HG02610 (cell line): ENCODE results near the gene IZUMO4.

Source experiments
- ATAC-seq: cut with Tn5 transposase; IDR thresholded peaks from one replicate; pipeline ENCODE4 v1.9.1; 2021; ENCODE audit warnings: mild to moderate bottlenecking, moderate library complexity; ENCODE audit not compliant: unreplicated experiment

The IZUMO4 gene

DNA sequence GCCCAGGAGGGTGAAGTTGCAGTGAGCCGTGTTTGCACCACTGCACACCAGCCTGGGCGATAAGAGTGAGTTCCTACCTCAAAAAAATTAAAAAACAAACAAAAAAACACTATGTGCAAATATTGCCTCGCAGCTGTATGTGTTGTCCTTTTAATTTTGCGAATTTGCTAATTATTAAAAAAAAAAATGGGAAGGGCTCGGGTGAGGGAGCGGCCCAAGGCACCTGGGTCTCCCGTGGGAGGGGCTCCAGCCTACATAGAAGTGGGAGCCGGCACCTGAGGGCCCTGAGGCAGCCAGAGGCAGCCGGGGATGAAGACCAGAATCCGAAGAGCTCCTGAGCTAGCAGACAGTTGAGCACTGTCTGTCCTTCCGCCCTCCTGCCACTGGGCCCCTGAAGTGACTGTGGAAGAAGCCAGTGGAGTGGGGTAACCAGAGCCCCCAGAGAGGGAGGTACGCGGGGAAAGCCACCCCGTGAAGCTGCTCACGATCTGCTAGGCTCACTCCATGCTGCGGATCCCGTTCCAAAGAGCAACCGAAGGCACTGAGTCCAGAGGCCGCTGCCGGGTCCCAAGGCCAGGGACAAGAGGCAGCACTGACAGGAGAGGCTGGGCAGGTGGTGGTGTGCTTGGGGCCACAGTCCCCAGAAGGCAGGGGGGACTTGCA lies 6.5 kb downstream of the IZUMO4 start:
- ATAC-seq: no peak

DNA sequence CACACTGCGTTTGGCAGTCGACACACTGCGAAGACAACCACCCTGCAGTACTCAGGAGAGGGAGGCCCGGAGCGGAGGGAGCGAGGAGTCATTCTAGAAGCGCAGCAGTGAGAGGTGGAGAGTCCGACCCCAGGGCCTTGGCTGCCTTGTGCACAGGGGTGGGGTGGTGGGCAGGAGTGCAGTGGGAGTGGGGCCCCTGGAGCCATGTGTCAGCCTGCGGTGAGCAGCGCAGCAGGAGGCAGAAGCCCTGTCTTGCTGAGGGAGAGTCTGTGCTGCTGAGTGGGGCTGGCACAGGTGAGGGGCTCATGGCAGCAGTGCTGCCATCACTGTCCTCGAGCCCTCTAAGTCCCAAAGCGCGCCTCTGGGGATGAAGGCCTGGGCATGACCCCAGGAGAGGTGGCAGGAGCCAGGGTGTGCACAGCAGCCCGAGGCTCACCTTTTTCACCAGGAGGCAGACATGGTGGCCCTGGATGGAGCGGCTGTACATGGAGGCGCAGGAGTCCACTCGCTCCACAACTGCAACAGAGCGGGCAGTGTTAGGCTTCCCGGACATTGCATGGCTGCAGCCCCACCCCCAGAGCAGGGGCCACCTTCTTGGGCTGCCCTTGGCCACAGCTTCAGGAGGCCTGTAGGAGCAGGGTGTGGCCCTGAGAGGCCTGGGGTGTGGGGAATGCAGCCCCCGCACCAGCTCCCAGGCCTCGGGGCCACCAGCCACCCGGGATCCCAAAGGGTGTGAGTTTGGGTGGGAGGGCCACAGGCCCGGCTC lies 11.7 kb downstream of the IZUMO4 start:
- no peak for ATAC-seq

DNA sequence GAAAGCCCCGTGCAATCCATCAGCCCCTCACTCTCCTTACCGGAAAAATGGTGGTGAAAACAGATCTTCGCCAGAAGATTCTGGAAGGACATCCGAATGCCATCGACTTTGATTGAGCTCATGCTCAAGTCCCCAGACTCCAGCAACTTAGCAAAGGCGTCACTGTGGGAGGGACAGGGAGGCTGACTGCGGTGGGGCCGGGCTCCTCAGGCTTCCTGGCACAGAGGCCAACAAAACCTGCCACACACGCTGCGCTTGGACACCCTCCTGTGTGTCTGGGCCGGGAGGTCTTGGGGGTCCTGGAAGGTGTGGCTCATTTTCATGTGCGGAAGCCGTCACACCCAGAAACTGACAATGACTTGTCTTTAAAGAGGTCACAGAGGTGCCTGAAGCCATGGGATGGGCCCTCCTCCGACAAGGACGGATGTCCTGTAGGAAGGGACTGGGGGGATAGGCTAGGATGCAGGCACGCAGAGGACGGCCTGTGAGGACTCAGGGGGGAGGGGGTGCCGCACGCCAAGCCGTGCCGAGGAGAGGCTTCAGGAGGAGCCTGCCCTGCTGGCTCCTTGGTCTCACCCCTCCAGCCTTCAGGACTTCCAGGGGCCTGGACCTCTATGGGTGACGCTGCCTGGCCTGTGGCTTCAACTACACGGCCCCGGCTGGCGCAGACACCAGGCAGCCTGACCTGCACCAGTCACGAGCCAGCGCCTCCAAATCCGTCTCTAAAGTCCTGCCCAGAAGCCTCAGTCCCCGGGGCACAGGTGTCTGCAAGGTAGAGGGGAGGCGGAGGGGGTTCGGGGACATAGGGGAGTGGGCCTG lies 12.5 kb downstream of the IZUMO4 start:
- no peak for ATAC-seq

DNA sequence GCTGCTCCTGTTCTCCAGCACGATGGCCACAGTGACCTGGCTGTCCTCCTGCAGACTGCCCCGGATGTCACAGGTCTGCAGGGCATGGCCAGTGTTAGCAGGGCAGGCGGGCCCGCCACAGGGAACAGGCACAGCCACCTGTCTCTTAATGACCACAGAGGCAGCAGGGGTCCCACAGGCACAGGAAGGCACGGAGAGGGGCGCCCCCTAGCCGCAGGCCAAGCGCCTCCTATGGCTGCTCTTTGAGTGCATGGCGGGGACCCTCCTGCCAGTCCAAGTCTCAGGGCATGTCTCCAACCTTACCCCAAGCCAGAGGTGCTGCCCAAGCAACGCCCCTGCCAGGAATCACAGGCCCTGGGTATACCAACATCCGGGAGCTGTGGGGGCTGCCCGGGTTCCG lies 14.1 kb downstream of the IZUMO4 start:
- ATAC-seq: no peak

DNA sequence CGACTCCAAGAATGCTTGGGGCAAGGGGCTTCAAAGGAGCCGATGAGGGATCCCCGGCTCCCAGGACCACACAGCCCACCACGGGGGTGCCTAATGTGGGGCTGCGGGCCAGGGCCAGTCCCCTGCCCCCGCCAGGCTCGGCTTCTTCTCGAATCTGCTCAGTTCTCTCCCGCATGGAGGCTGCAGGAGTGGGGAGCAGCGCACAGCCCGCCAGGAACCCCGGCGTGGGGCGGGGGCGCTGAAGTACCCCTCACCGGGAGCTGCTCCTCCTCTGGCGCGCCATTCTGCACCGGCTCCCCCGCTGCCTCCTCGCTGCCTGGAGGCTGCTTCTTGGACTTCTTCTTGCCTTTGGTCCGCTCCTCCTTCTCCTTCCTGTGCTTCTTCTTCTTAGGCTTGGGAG lies 14.7 kb downstream of the IZUMO4 start:
- ATAC-seq: no peak

DNA sequence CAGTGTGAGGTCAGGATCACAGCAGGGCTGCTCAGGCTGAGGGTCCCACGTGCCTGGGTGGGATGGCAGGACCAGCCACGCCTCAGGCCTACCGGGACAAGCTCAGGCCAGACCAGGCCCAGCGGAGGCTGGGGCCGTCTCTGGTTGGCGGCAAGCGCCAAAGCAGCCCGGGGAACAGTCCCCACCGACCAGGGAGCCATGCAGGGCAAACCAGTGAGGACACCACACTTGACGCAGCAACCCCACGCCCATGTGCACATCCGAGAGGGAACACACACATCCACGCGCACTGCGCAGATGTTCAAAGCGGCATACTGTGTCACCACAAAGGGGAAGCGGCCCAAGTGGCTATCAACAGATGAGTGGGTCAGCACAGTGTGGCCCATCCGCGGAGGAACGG lies 15.2 kb downstream of the IZUMO4 start:
- no peak for ATAC-seq

DNA sequence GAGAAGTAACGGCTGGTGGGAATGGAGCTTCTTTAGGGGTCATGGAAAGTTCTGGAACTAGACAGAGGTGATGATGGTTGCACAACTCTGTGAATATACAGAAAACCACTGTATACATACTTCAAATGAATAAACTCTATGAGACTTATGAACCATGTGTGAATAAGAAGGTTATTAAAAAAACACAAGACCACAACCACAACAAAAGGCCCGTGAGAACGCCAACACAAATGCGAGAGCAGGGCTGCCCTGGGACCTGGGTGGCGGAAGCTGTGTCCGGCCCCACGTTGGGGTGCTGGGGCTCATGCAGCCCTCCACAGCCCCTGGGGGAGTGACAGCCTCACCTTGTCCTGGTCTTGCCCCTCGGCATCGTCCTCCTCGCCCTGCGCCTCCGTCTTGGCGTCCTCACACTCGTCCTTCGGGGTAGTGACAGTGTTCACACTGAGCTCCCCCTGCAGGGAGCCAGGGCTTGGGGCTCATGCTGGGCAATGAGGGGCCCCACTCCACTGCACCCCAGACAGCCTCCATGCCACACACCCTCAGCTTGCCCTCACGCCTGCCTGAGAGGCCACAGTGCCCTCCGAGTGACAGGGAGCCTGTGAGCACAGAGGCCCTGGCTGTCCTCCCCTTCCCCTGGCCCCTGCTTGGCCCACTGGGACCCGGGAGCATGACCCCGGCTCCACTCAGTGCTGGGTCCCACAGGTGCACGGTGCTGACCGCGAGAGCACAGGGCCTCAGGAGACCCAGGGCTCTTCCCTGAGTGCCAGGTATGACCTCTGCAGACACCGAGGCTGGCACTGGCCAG lies 16.0 kb downstream of the IZUMO4 start:
- ATAC-seq: no peak

DNA sequence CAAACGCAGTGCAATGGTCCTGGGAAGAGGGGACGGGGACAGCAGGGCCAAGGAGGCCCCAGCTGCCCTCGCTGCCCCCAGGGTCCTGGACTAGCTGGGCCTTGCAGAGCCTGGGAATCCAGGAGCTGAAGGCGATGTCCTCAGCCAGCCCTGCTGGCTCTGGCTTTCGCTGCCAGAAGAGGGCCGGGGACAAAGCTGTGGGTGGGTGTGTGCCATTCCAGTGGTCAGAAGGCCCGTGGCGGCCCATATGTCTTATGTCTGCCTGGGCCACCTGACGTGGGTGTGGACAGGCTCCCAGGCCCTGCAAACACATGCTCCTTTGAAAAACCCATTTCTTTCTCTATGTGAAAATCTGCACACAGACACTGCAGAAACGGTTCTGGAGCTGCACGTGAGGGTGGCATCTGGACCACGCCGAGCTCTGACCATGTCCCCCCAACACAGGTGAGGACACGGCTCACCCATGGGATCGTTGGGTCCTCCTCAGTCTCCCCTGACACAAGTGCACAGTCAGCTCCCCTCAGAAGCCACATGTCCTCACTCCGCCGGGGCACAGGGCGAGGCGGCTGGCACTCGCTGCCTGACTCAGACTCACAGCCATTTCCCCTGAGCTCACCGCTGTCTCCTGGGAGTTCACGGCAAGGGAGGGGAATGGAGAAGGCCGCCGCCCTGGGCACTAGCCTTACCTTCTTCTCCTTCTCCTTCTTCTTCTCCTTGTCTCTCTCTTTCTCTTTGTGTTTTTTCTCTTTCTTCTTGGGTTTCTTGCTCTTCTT lies 16.9 kb downstream of the IZUMO4 start:
- no peak for ATAC-seq

DNA sequence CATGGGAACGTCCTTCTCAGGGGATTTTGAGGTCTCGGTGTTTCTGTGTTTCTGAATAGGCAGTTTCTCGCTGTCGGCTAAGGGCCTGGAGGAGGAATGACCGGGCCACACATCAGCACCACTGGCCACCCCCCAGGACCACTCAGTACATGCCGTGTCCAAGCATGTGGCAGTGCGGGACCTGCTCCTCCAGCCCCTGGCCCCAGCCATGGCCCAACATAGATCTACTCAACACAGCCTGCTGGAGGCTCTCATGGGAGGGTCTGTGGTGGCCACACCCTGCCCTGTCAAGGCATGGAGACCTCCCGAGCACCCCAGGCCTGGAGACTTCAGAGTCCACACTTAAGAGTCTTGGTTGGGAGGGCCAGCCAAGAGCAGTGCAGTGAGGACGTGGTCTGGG lies 17.5 kb downstream of the IZUMO4 start:
- ATAC-seq: no peak

DNA sequence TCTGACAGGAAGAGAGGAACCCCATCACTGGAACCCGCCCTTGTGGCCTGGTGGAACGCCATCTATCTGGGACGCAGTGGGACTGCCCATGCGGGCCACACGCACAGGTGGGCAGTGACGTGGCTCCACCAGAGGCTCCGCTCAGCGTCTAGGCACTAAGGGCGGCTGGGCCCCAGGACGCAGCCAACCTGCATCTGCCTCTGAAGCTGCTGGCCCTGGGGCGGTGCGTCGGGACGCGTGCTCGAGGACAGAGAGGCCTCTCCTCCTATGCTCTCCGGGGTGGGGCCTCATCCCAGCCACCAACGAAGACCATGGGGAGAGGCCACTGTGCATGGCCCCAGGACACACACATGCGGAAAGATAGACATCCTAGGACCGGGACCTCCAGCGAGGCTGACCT lies 18.1 kb downstream of the IZUMO4 start:
- no peak for ATAC-seq

DNA sequence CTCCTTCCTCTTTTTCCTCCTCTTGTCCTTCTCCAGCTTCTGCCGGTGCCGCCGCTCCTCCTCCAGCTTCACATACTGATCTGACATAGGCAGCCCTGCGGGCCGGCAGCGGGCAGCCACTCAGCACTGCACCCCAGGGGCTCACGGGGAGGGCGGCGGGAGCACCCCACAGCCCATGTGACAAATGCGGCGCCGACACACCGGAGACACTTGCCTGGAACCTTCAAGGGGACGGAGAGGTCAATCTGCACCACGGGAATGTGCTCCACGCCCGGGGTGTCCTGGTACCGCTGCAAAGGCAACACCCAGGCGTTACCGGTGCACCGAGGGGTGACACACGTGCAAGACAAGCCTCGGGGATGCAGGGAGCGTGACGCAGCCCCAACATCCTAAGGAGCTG lies 18.6 kb downstream of the IZUMO4 start:
- no peak for ATAC-seq

DNA sequence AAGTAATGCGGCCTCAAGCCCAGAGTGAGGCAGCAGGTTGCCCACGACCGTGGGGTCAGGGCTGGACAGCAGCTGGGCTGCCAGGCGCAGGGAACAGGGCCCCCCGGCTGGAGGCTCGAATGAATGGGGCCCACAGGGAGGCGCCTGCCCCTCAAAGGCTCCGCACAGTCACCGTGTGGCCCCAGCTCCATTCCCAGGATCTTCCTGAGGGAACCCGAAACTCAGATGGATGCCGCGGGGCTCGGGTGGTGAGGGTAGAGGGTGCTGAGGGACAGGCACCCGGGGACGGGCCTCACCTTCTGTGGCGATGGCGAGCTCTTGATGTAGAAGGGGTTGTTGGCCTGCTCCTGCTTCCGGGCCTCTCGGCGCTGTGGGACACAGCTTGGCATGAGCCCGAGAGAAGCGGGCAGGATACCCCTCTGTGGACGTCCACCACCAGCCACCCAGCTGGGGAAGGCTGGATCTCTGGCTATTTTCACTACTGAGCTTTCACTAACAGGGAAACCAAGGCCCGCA lies 19.3 kb downstream of the IZUMO4 start:
- ATAC-seq: no peak

DNA sequence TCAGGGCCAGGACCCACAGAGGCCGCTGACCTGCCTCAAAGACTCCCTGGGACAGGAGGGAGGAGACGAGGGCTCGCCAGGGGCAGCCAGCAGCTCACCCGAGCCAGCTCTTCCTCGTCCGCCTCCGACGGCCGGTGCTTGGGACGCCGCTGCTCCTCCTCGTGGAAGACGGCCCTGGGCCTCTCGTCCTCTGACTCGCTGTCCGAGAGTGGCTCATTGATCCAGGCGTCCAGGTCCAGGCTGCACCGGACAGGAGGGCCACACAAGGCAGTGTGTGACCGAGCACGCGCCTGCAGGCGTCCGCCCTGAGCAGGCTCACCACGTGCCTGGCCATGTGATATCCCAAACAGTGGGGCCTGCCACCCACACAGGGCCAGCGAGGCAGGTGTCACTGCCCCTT lies 19.8 kb downstream of the IZUMO4 start:
- ATAC-seq: no peak

DNA sequence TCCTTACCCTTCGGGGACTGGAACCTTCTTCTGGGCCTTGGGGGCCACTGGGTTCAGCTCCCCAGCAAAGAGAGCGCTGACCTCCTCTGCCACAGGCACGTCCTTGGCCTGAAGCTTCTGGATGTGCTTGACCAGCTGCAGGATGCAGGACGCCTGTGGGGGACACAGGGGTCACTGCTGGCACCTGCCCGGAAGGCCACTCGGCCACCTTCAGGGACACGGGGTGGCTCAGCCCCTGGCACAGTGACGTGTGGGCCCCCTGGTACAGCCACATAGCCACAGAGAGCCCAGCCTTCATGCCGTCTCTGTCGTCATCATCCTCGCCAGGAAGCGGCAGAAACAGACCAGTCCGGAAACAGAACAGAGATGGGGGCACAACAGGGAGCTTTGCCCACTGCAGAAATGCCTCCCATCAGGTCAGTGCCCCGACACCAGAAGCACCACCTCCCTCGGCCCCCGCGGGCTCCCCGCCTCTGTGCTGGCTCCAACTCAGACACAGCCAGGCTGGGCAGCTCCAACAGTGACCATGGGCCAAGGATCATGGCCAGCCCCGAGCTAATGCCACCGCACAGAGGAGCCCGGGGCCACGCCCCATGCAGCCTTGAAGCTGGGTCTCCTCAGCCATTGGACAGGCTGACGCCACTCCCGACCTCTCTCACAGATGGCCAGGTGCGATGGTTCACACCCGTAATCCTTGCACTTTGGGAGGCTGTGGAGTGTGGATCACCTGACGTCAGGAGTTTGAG lies 20.7 kb downstream of the IZUMO4 start:
- no peak for ATAC-seq

DNA sequence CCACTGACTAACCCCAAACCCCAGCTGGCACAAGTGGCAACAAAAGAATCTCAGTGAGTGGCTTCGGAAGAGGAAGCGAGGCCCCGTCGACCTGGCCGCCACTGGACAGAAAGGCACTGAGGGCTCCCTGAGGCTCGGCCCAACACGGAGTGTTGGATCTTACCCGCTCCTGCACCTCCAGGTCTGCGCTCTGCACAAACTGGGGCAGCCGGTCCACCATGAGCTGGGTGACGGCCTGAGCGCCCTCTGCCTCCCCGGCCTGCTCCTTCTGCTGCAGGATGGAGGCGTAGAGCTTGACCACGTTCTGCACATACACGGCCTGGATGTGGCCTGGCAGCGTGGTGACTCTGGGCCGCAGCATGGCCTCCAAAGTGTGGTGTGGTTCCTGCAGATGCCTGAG lies 21.7 kb downstream of the IZUMO4 start:
- ATAC-seq: no peak

DNA sequence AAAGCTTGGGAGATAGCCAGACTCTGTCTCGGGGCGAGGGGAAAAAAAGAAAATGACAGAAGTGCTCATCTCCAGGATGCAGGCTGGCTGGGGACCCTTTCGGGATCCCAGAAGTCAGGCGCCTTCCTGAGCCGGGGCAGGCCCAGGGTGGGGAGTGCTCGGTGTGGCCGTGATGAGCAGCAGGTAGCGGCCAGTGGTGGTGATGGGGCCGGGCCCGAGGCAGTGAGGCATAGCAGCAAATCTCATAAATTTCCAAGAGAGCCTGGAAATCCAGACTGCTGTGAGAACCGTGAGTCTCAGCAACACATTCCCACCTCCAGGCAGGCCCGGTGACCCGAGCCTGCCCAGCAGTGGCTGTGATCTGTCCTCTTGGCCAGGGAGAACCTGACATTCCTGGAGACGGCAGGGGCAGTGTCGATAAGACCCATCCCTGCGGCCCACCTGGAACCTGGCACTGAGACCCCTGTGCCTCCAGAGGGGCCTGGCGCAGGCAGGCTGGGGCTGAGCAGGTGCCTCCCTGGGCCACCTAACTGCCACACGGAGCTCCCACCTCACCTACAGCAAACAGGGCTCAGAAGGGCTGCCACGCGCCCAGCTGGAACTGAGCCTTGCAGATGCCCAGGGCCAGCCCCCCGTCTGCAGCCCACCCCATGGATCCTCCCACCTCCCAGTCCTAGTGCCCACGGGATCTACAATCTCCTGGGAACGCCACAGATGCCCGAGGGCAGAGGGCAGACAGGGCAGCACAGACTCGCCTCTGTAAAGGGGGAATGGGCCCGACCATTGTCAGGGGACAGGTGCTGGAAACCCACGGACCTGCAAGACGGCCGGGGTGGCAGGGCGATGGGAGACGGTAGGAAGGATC lies 23.4 kb downstream of the IZUMO4 start:
- ATAC-seq: no peak

DNA sequence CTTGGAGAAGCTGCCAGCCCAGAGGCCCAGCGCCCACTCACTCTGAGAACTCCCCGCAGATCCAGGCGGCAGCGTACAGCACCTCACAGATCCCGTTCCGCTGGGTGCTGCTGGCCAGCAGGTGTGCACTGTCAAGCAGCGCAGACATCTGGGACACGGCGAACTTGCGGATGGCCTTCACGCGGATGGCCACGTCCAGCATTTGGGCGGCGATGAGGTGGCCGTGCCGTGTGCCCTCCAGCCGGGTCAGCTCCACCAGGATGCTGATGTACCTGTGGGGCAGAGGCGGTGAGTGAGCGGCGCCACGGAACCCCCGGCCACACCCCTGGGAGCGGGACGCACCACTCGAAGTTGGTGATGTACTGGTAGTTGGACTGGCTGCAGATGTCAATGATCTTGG lies 24.1 kb downstream of the IZUMO4 start:
- ATAC-seq: no peak

DNA sequence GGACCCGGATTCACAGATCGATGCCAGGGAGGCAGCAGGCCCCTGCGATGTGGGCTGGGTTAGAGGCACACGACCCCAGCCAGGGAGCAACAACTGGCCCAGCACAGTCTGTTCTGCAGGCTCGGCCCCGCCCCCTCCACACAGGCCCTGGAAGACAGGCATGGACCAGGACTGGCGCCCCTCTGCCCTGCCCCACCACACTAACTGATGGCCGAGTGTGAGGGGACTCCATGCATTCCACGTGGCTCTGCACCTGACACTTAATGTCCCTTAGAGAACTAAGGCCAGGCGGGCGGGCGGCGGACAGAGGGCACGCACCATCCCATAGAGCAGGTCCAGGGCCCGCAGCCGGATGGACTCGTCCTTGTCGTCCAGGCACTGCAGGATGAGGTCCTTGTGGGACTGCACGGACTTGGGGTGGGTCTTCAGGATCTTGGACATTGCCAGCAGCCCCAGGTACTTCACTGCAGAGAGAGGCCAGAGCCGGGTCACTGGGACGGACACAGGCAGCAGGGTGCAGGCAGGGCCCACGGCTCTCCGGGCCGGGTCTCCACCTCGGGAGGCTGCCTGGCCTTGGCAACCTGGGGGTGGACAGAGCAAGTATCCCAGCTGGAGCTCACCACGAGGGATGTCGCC lies 24.8 kb downstream of the IZUMO4 start:
- no peak for ATAC-seq
